ENCODE data around the gene ANKS4B.

Gene ANKS4B

DNA sequence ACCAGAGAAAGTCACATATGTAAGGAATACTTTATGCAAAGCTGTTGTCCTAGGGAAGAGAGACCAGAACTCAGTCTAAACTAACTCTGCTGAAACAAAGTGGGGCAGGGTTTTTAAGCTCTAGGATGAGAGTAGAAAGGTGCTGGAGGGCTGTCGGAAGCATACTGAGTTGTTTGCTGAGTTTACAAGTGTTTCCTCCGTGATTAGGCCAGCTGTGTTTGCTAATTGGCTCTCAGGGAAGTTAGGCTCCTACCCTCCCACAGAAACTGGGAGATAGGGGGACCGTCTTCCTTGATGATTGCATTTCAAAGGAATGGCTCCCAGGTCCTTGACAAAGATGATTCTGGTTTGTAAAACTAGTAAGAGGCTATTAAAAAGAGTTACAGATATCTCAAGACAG, 69.0 kb downstream of the ANKS4B start:
- no peak for DNase-seq

DNA sequence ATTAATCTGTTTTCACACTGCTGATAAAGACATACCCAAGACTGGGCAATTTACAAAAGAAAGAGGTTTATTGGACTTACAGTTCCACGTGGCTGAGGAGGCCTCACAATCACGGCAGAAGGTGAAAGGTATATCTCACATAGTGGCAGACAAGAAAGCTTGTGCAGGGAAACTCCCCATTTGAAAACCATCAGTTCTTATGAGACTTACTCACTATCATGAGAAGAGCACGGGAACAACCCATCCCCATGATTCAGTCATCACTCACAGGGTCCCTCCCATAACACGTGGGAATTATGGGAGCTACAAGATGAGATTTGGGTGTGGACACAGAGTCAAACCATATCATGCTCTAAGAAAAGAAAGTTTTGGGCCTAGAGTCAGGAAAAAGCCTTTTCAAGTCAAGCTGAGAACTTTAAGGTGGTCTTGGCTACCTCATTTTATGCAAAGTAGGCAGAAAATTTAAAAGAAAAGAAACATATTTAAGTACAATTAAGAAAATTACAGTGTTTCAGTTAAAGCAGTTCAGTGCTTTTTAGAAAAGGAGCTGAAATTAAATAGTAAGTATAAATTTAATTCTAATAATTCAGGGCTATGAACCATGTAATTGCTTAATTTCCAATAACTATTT, 69.5 kb downstream of the ANKS4B start:
- DNase-seq: no peak

Data from CD4-positive, alpha-beta T cell treated with Interleukin-12 subunit alpha and Interleukin-12 subunit beta, for 1 hour (primary cell).